Neuron (in vitro differentiated cells): Measurements from ENCODE around the gene SETBP1.

Experiments
- H2AFZ ChIP-seq: one replicate; pipeline ENCODE4 v1.6.1; 2013; ENCODE audit warnings: low read depth, mild to moderate bottlenecking, inconsistent platforms, low read length, moderate library complexity
- H3K27me3 ChIP-seq: one replicate; pipeline ENCODE4 v1.6.1; 2013; ENCODE audit warnings: low read length; ENCODE audit not compliant: insufficient read depth
- H3K36me3 ChIP-seq: one replicate; pipeline ENCODE4 v1.6.1; 2013; ENCODE audit warnings: low read length; ENCODE audit not compliant: insufficient read depth
- H3K4me1 ChIP-seq: one replicate; pipeline ENCODE4 v1.6.1; 2013; ENCODE audit warnings: low read length; ENCODE audit not compliant: insufficient read depth
- H3K4me3 ChIP-seq: 2 replicates; pipeline ENCODE4 v1.5.1; 2013; ENCODE audit warnings: mild to moderate bottlenecking, low read length, moderate library complexity
- H3K9me3 ChIP-seq: one replicate; pipeline ENCODE4 v1.6.1; 2013; ENCODE audit warnings: low read length

Gene SETBP1

GRCh38 chr18:44849361-44849760 is 168.7 kb downstream of the SETBP1 start:
- Histone ChIP-seq H2AFZ (no peak overlapping the region), H3K36me3 (peaks cover 2% of the 10 kb centered on the region), H3K9me3 (no peaks in the 10 kb centered on the region), H3K4me1 (peaks cover 20% of the 10 kb centered on the region), H3K4me3 (no peak overlapping the region), H3K27me3 (no peaks in the 10 kb centered on the region)

GRCh38 chr18:44850001-44850400 is 169.3 kb downstream of the SETBP1 start:
- H3K9me3 ChIP-seq = no peaks in the 10 kb centered on the region
- peaks cover 2% of the 10 kb centered on the region for H3K36me3 ChIP-seq
- no peak overlapping the region for H3K4me3 ChIP-seq
- no peaks in the 10 kb centered on the region for H3K27me3 ChIP-seq
- H3K4me1 ChIP-seq = peaks cover 20% of the 10 kb centered on the region
- H2AFZ ChIP-seq = no peak overlapping the region

GRCh38 chr18:44851856-44852621 is 171.4 kb downstream of the SETBP1 start:
- Histone ChIP-seq H3K4me1 (peaks cover 20% of the 10 kb centered on the region), H3K27me3 (no peaks in the 10 kb centered on the region), H2AFZ (no peak overlapping the region)

GRCh38 chr18:44852818-44853217 is 172.1 kb downstream of the SETBP1 start:
- Histone ChIP-seq H3K36me3 (peaks cover 2% of the 10 kb centered on the region), H3K4me1 (peaks cover 19% of the 10 kb centered on the region), H3K27me3 (no peaks in the 10 kb centered on the region), H3K9me3 (peaks cover 5% of the 10 kb centered on the region), H2AFZ (no peak overlapping the region), H3K4me3 (no peak overlapping the region)

More at GRCh38 chr18:44851856-44852621, 171.4 kb downstream of the SETBP1 start:
- Histone ChIP-seq H3K36me3 (peaks cover 2% of the 10 kb centered on the region), H3K9me3 (peaks cover 5% of the 10 kb centered on the region), H3K4me3 (no peak overlapping the region)

GRCh38 chr18:44853430-44853829 is 172.7 kb downstream of the SETBP1 start:
- H3K36me3 ChIP-seq = peaks cover 2% of the 10 kb centered on the region

GRCh38 chr18:44855681-44856080 is 175.0 kb downstream of the SETBP1 start:
- no peak overlapping the region for H2AFZ ChIP-seq
- peaks cover 14% of the 10 kb centered on the region for H3K4me1 ChIP-seq
- H3K36me3 ChIP-seq = no peaks in the 10 kb centered on the region
- H3K9me3 ChIP-seq = peaks cover 5% of the 10 kb centered on the region
- H3K27me3 ChIP-seq = no peaks in the 10 kb centered on the region
- no peak overlapping the region for H3K4me3 ChIP-seq

More at GRCh38 chr18:44853430-44853829, 172.7 kb downstream of the SETBP1 start:
- Histone ChIP-seq H3K4me3 (no peak overlapping the region), H2AFZ (no peak overlapping the region), H3K27me3 (no peaks in the 10 kb centered on the region), H3K4me1 (peaks cover 17% of the 10 kb centered on the region), H3K9me3 (peaks cover 5% of the 10 kb centered on the region)

GRCh38 chr18:44856157-44856556 is 175.5 kb downstream of the SETBP1 start:
- H3K4me1 ChIP-seq = peaks cover 14% of the 10 kb centered on the region
- peaks cover 5% of the 10 kb centered on the region for H3K9me3 ChIP-seq
- no peak overlapping the region for H2AFZ ChIP-seq
- no peaks in the 10 kb centered on the region for H3K36me3 ChIP-seq
- no peak overlapping the region for H3K4me3 ChIP-seq
- H3K27me3 ChIP-seq = no peaks in the 10 kb centered on the region

- Histone ChIP-seq H2AFZ (no peak overlapping the region), H3K27me3 (no peaks in the 10 kb centered on the region), H3K4me1 (peaks cover 6% of the 10 kb centered on the region), H3K36me3 (no peaks in the 10 kb centered on the region), H3K4me3 (no peak overlapping the region), H3K9me3 (peaks cover 5% of the 10 kb centered on the region)
Measured at GRCh38 chr18:44857081-44857480, 176.4 kb downstream of the SETBP1 start.

GRCh38 chr18:44857744-44858491 is 177.2 kb downstream of the SETBP1 start:
- H3K9me3 ChIP-seq = peaks cover 5% of the 10 kb centered on the region
- H2AFZ ChIP-seq = no peak overlapping the region
- no peak overlapping the region for H3K4me3 ChIP-seq
- peaks cover 1% of the 10 kb centered on the region for H3K4me1 ChIP-seq
- H3K36me3 ChIP-seq = no peaks in the 10 kb centered on the region
- no peaks in the 10 kb centered on the region for H3K27me3 ChIP-seq

GRCh38 chr18:44859263-44859662 is 178.6 kb downstream of the SETBP1 start:
- Histone ChIP-seq H2AFZ (no peak overlapping the region), H3K36me3 (no peaks in the 10 kb centered on the region), H3K4me1 (no peaks in the 10 kb centered on the region), H3K4me3 (no peak overlapping the region), H3K9me3 (peaks cover 5% of the 10 kb centered on the region), H3K27me3 (no peaks in the 10 kb centered on the region)

- Histone ChIP-seq H2AFZ (no peak overlapping the region), H3K36me3 (no peaks in the 10 kb centered on the region), H3K27me3 (no peaks in the 10 kb centered on the region), H3K4me1 (no peaks in the 10 kb centered on the region), H3K9me3 (peaks cover 5% of the 10 kb centered on the region), H3K4me3 (no peak overlapping the region)
Measured at GRCh38 chr18:44859751-44860439, 179.2 kb downstream of the SETBP1 start.

- Histone ChIP-seq H3K36me3 (no peaks in the 10 kb centered on the region), H3K9me3 (no peaks in the 10 kb centered on the region), H3K27me3 (no peaks in the 10 kb centered on the region), H3K4me1 (no peaks in the 10 kb centered on the region), H2AFZ (no peak overlapping the region), H3K4me3 (no peak overlapping the region)
Measured at GRCh38 chr18:44862112-44862511, 181.4 kb downstream of the SETBP1 start.

GRCh38 chr18:44866103-44866502 is 185.4 kb downstream of the SETBP1 start:
- Histone ChIP-seq H2AFZ (no peak overlapping the region), H3K4me1 (peaks cover 5% of the 10 kb centered on the region), H3K4me3 (no peak overlapping the region), H3K27me3 (no peaks in the 10 kb centered on the region), H3K36me3 (peaks cover 9% of the 10 kb centered on the region), H3K9me3 (no peaks in the 10 kb centered on the region)
